ENCODE data around the gene DOCK2.

- no peak for TF ChIP-seq CTCF (IDR thresholded peaks at IDR 0.05; ENCODE audit: low read length)
- TF ChIP-seq EZH2 (optimal IDR thresholded peaks at IDR 0.05; ENCODE audit: low read depth, low read length), result no peak
- no peak for TF ChIP-seq EZH2phosphoT487 (IDR thresholded peaks at IDR 0.05; ENCODE audit: low read length)
Measured at GRCh38 chr5:169712428-169712827, 75.4 kb downstream of the DOCK2 start.

Measured in MM.1S (cell line).